Activated effector memory CD4-positive, alpha-beta T cell treated with Interleukin-2 at 50 U/mL for 16 hours (primary cell): ENCODE results near the gene HEXA.

Source experiments
- DNase-seq: peaks from one replicate; pipeline ENCODE4 v3.0.0-alpha.2; 2020

The HEXA gene

DNA sequence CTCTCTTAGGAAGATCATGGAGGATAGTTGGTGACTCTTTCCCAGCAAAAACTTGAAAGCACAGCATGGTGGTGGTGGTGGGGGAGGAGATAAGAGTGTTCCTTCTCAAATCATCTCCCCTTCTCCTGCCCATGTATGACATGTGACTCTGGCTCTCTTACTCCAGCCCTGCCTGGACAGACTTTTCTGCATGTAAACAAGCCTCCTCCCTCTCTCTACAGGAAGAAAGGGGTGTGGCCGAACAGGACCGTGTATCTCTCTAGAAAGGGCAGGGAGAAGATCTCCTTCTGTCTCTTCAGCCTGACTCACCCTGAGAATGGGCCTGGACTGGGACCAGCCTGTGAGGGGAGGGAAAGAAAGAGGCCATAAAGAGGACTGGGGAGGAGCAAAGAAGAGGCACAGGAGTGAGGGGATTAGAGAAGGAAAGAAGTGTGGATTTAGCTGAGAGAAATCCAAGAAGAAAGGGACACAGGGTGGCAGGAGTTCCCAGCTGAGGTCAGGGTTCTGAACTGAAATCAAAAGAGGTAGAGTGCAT, 57.3 kb downstream of the HEXA start:
- no peak for DNase-seq

DNA sequence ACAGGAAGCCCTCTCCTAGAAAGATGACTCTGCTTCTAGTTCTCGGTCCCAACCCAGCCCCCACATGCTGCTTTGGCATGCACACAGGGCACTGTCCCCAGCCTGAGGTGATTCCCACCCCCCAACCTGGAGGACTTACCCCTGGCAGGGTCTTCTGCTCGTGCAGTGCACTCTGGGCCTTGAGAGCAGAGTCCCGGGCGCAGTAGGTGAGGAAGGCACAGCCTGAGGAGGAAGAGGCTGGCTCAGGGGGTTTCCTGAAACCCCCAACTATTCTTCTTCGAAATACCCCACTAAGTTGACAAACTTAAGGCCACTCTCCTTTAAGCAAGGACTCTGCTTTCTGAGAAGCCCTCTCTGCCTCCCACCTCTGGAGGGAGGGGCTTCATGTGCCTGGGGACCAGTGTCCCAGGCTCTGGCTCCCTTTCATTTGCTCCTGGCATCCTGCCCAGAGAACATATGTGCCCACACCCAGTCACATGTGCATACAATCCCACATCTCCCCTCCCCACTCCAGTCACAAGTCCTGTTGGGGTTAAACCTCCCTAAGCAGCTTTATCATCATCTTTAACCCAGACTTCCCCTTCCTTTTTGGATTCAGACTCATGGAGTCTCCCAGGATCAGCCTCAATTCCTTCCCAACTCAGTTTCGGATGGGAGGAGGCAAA, 60.0 kb downstream of the HEXA start:
- DNase-seq = no peak

DNA sequence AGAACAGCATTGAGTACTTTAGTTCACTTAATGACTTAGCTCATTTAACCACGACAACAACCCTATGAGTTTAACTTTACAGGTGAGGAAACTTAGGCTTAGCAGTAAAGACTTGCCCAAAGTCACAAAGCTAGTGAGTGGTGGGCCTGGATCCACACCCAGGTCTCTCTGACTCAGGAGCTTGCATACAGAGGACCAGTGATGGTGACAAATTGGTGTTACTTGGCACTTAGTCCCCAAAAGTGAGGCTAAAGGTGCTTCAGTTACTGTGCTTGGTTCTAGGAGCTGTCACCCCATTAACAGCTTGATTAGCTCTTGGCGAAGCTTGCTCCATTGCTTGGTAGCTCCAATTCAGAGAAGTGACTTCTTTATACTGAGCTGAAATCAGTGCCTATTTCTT, 61.9 kb downstream of the HEXA start:
- no peak for DNase-seq

DNA sequence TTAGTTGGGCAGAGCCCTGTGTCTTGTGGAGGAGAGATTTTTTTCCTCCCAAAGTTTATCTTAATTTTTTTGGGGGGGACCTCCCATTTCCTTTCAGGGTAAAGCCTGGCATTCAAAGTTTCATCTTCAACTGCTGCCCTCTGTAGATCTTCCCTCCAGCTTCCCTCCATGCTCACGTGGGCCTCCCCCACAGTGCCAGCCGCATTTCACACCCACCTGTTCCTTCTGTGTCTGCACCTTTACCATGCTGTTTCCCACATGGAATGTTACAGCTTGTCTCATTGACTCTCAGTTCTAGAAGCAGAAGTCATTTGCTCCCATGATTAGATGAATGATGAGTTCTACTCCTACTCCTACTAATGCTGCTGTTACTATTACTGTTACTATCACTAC, 62.4 kb downstream of the HEXA start:
- DNase-seq = no peak

DNA sequence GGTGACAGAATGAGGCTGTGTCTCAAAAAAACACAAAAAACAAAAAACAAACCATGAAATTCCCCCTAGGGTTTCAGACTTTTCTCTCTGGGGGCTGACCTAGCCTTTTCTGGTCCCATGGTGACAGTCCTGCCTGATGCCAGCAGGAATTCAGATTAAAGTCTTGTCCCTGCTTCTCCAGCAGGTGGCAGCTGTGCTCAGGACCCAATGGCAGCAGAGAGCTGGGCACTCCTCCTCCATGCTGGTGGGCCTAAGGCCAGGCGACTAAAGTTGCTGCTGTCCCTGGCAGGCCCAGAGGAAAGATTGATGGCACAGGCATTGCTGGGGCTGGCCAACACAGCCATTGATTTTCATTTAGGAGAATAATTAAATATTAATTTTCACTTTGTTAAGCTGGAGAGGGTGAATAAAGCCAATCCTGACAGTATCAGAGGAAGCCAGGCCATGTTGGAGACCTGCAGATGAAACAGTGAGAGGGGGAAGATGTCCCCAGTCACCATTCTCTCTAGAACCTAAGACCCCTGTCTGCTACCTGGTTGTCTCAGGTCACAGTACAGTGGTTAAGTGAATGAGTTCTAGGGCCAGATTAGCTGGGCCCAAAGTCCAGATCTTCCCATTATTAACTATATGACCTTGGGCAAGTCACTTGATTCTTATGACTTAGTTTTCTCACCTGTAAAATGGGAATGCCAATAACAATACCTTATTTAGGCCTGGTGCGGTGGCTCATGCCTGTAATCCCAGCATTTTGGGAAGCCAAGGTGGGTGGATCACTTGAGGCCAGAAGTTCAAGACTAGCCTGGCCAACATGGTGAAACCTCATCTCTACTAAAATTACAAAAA, 63.0 kb downstream of the HEXA start:
- peak; percentile 27 for DNase-seq

DNA sequence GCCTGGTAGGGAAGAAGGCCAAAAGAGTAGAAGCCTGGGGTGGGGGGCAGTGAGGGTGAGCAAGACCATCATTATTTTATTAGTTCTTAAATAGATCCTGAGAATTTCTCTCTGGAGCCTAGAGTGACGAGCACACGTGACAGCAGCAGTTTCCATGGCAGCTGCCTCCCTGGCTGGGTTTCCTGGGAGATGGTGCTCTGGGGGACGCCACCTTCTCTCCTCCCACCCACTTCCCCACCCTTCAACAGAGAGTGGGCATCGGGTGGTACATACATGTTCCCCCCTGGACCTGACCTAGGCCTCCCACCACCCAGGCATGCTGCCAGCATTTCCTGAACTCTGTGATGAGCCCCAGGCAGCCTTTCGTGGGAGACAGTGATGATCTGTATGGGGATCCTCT, 68.8 kb downstream of the HEXA start:
- DNase-seq = no peak

DNA sequence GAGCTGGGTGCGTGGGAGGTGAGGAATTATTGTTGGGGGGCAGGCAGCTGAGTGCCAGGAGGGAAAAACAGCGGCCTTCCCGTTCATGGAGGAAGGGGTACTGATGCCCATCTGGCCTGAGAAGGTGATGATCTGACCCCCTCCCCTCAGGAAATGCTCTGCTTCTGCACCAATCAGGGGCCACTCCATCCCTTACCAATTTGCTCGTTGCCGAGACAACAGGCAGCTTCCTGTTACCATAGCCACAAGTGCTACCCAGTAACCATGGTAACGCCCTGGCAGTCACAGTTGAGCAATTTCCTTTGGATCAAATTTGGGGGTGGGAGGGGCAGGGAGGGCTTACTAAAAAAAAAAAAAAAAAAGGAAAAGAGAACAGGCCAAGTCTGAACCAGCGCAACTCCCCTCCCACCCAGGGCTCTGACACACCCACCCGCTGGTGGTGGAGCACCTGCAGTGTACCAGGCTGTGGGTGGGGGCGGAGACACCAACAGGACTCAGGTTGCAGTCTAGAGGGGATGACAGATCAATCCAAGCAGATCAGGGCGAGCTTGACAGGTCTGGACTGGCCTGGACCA, 69.5 kb downstream of the HEXA start:
- peak; percentile 11 for DNase-seq

DNA sequence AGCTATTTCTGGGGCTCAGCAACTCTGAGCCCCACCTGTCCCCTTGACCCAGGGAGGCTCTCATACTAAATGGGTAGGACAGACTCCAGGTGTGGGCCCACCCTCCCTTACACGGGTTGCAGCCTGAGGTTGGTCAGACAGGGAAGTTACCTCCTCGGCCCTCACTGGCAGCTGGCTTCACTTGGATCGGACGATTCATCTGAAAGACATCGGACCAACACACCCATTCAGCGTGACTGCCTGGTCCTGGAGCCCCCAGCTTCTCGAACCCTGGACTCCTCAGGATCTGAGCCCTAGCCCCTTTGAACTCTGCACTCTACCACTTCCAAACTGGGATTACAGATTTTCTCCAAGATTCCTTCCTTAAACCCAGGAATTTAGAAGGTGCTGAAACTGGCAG, 71.2 kb downstream of the HEXA start:
- DNase-seq = no peak

DNA sequence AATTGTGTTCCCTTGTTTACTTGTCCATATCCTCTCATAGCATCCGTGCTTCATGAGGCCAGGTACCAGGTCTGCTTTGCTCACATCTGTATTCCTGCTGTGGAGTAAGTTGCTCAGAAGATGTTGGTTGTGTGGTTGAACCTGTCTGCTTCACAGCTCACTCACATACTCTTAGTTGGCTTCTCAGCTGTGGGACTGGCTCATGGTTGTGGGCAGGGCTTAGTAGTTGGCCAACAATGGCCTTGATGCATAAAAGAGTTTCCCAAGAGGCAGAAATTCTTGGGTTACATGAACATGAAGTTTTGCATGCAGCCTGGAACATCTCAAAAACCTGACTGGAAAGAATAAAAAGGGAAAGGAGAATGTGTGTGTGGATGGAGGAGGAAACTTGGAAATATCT, 72.9 kb downstream of the HEXA start:
- no peak for DNase-seq
